Epidermal melanocyte (primary cell): Measurements from ENCODE around the gene ZNF514.
"Not testable (repeated sequence)": the region's sequence is repeated elsewhere in the genome, so short reads cannot be mapped to it uniquely, and the experiment has no call there.

Experiments used
- DNase-seq: peaks from one replicate; pipeline ENCODE4 v3.0.0; 2011; ENCODE audit warnings: low spot score; ENCODE audit not compliant: insufficient read length

ZNF514 gene

GRCh38 chr2:95138702-95139101 lies 20.9 kb downstream of the ZNF514 start:
- DNase-seq = no peak

GRCh38 chr2:95122197-95122551 lies 37.5 kb downstream of the ZNF514 start:
- DNase-seq = no peak

- DNase-seq = peak; percentile 90
Measured at GRCh38 chr2:95121407-95122196, 38.0 kb downstream of the ZNF514 start, which contains the start of gene MRPS5. TSS of gene MRPS5 (minus strand) at chr2:95121808. CDS start at chr2:95121791, 17 bp downstream.

GRCh38 chr2:95121093-95121406 lies 38.6 kb downstream of the ZNF514 start:
- DNase-seq = no peak

GRCh38 chr2:95115418-95115817 lies 44.2 kb downstream of the ZNF514 start:
- peak; percentile 51 for DNase-seq

- no peak for DNase-seq
Measured at GRCh38 chr2:95113464-95113863, 46.2 kb downstream of the ZNF514 start.

GRCh38 chr2:95110395-95110794 lies 49.3 kb downstream of the ZNF514 start:
- no peak for DNase-seq

- DNase-seq = no peak
Measured at GRCh38 chr2:95109260-95109659, 50.4 kb downstream of the ZNF514 start.

GRCh38 chr2:95106081-95106480 lies 53.6 kb downstream of the ZNF514 start:
- no peak for DNase-seq

- DNase-seq = no peak
Measured at GRCh38 chr2:95104606-95105005, 55.0 kb downstream of the ZNF514 start.

- DNase-seq = no peak
Measured at GRCh38 chr2:95099910-95100309, 59.7 kb downstream of the ZNF514 start.

- DNase-seq = not testable (repeated sequence)
Measured at GRCh38 chr2:95098273-95098672, 61.4 kb downstream of the ZNF514 start.
